GM19455 (cell line): ENCODE data around the gene CHI3L2.

ENCODE experiments used
- ATAC-seq: cut with Tn5 transposase; IDR thresholded peaks from one replicate; pipeline ENCODE4 v1.9.1; 2021; ENCODE audit not compliant: unreplicated experiment

CHI3L2 gene, protein sequence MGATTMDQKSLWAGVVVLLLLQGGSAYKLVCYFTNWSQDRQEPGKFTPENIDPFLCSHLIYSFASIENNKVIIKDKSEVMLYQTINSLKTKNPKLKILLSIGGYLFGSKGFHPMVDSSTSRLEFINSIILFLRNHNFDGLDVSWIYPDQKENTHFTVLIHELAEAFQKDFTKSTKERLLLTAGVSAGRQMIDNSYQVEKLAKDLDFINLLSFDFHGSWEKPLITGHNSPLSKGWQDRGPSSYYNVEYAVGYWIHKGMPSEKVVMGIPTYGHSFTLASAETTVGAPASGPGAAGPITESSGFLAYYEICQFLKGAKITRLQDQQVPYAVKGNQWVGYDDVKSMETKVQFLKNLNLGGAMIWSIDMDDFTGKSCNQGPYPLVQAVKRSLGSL

GRCh38 chr1:111227434-111227833, at the start of gene CHI3L2:
CHI3L2 (plus strand) TSS chr1:111227713; CDS start chr1:111227730, 17 bp downstream.
- ATAC-seq = no peak

DNA sequence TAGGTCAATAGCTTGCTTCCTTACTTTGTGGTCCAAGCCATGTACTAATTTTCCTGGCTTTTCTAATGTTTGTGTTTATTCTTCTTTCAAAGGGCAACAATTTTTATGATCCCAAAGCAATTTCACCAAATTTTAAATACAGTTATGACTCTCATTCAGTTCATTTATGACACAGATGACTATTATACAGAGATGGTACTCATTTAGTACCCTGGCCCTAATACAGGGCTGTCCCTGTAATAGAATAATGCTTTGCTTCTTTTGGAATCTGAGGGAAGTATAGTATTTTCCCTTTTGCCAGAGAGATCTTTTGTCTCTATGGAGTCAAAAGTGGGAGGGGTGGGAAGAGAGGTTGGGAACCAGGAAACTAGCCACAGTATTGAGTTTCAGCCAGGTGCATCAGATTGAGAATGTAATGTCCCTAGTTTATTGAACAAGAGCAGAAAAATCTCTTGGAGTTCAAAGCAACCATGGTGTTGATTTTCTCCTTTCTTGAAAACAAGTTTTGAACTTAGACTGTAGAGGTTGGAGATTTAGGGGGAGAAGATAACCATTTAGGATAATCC, 47.5 kb upstream of the CHI3L2 start:
- no peak for ATAC-seq

DNA sequence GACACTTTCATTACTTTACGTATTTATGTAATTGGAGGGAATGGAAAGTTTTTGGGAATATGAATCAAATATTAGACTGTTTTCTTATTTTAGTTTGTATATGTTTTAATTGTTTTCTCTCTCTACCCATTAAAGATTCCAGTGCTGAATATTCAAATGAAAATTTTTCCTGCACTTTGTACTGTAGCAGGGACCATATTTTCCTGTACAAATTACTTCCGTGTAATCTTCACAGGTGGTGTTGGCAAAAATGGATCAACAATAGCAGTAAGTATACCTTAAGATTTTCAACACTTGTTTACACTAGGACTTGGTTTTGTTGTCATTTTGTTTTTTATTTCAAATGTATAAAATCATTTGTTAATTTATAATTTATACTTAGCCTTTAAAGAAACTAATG, 45.5 kb upstream of the CHI3L2 start:
- no peak for ATAC-seq

DNA sequence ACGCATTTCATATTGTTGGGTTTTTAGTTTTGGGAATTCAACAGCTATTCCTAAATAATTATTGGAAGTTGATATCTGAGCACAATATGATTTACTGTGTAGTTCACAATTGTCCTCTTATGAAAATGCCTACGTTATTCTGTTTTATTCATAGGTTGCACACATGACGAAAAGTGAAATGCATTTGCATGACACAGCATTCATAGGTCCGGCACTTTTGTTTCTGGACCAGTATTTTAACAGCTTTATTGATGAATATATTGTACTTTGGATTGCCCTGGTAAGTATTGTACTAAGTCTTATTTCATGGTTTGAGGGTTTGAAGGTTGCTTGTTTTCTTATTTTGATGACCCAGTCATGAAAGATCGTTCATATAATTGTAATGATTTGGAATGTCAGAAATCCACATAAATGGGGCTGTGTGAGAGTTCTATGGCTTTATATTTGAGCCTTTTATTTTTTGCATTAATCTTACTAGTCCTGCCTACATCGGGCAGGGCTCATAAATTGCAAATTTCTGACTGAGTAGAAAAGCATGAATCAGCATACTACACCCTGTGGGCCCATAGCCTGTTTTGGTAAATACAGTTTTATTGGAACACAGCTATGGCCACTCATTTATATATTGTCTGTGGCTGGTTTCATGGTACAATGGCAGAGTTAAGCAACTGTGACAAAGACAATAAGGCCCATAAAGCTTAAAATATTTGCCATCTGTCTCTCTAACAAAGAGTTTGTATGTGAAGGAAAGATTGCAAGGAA, 44.0 kb upstream of the CHI3L2 start:
- ATAC-seq = no peak

DNA sequence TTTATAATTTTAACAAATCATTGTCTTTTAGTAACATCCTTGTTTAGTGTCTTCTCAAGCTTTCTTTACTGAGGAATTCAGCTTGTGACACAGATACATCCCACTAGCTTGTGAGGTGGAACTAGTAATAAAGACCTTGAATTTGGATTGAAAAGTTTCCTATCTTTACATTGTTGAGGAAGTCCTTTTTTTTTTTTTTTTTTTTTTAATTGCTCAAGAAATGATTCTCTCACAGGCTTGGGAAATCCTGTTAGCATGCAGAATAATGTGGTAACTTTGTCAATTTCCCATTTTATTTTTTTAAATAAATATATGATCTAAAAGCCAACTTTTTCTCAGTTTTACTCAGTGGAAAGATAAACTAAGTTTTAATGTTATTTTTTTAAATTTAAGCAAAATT, 42.9 kb upstream of the CHI3L2 start:
- no peak for ATAC-seq

- no peak for ATAC-seq
Observed at GRCh38 chr1:111190931-111191451, 36.5 kb upstream of the CHI3L2 start.

GRCh38 chr1:111191496-111191895, 36.0 kb upstream of the CHI3L2 start:
- ATAC-seq = no peak

DNA sequence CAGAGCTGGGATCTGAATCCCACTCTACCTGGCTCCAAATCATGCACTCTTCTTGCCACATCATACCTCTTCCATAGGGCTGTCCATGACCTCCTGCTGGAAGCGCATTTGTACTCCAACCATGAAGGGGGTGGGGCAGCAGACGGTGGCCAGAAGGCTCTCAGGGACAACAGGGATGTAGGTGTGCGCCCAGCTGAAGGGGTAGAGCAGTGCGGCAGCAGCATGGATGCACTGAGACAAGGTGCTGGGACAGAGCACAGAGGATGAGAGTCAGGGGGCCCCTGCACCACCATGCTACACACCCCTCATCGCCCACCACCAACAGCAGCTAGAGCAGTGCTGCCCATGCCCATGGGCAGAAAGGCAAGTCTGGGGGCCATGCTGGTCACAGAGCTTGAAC, 35.4 kb upstream of the CHI3L2 start:
- ATAC-seq = no peak

DNA sequence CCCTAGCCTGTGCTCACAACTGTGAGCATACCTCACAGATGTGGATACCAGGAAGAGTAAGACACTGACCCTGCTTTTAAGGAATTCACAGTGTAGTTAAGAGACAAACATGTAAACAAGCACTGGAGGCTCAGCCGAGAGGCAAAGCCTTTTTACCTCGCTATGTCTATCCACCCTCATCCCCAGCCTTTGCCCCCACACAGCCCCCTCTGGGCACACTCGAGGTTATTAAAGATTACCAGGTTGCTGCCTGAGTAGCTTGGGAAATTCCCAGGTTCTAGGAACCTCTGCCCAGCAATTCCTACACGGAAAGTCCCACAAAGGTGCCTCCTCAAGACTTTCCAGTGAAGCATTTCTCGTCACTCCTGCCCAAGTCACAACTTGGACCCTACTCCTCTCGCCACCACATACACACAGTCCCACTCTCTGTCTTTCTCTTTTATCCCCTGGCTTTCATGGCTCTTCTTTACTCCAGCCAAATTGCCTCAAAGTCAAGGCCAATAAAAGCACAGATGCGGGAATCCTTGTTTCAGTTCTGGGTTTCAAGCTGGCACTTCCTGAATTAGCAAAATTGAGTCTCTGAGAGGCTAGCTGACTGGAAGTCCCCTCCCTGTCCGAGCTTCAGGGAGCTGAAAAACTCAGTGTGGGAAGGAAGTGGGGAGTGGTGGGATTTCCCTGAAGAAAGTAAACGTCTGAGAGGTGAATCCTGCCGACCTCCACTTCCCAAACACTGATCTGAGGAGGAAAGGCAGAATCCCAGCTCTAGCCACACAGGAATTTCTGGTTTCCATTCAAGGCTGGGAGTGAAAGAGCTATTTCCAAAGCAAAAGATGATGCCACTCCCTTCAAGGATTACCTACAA, 34.6 kb upstream of the CHI3L2 start:
- ATAC-seq = no peak

DNA sequence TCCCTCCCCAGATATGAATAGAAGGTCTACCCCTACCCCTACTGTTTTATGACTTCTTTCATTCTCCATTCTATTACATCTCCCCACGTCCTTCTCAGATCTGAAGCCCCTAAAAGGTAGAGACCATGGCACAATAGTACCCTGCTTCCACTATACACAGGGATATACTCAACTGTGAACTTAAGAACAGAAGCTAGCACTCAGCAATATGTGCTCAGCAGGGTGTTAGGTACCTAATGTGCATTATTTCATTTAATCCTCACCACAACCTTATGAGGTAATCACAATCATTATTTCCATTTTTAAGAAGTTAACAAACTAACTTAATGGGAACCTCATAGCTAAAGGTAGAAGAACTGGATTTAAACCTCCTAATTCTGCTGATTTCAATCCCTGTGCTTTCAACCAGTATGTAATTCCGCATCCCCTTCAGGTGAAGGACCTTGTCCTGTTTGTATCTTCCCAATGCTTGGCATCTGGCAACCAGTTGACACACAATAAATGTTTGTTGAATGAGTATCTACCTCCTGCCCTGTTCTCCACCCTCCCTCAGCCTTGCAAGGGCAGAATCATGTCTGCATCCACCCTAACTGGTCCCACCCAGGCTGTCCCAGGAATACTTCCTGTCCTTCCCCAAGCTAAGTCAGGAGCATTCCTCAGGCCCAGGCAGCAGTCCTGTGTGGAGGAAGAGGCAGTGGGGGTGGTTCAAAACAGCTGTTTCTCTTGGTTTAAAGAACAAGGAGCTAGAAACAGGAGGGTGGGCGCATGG, 33.6 kb upstream of the CHI3L2 start:
- no peak for ATAC-seq

DNA sequence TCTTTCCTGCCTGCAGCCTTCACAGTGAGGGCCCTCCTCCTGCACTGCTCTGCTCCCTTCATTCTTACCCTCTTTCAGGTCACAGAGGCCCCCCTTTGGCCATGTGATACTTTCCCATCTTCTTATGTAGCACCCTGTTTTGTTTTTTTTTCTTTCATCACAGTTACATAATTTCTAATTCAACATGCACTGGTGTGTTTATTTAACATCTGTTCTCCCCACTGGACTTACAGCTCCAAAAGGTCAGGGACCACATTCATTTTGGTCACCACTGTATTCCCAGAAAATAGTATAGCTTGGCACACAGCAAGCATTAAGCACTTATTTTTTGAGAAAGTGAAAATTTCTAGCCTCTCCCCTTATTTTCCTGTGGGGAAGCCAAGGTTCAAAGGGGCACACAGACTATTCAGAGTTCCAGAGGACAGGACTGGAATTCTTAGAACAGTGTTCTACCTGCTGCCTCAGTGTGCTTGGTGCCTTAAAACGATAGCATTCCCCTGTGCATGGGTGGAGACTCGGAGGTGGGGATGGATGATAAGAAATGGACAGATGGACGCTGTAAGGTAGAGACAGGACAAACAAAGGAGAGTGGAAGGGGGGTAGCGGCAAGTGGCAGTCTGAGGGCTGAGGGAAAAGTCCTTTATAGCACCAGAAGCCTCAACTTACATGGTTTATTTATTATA, 32.4 kb upstream of the CHI3L2 start:
- no peak for ATAC-seq

DNA sequence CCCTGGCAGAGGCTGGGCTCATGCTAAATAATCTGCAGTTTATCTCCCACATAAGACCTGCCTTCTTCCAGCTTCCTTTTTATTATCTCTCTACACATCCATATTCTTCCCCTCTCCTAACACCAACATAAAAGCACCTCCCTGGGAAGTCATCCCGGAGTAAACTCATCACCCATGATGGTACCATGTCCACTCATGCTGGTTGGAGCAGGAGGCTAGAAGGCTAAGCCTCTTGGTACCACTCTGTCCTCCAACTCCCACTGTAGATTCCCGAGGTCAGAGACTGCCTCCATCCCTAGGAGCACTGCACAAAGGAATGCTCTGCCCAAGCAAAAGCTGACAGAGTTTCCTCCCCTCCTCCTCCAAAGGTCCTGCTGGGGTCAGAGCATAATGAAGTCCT, 31.3 kb upstream of the CHI3L2 start:
- ATAC-seq = no peak

DNA sequence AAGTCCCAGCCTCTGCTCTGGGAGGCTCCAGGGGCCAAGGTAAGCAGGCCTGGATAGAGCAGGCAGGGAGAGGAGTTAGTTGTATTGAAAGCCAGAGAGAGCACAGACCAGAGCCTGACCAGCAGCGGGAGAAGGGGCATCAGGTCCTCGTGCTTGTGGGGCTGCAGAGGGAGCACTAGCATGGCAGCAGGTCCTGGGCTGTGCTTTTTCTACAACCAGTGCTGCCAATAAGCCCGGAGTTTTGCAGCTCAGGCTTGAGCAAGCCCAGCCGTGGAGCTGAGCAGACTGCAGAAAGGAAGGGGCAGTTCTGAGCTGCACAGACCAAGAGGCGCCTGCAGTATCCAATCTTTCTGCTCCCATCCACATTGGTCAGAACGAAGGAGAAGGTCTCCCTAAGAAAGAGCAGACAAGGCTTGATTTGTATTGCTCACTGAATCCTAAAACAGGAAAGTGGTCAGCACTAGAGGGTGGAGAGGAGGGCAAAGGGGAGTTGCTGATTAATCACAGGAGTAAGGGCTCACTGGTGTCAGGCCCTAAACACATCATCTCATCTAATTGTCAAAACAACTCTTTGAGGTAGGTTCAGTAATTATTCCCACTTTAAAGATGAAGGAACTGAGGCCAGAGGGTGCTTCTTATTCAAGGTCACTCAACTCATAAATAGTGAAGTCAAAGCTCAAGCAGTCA, 29.8 kb upstream of the CHI3L2 start:
- no peak for ATAC-seq

DNA sequence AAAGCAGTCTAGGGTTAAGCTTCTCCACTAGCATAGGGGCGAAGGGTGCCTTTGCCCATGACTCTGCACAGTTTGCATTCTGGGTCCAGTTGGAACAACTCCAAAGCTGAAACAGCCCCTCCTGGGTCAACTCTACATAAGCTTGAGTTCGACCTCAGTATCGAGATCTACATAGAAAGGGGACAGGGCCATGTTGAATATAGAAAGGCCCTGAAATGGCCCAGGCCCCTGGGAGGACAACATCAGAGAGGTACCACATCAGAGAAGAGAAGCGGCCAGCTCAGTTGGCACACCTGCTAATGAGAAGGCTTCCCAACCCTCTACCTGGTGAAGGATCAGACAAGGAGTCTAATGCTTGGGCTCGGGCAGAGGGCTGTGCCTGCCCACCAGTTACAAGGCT, 28.7 kb upstream of the CHI3L2 start:
- no peak for ATAC-seq

- ATAC-seq = no peak
Observed at GRCh38 chr1:111199329-111199728, 28.2 kb upstream of the CHI3L2 start.

- no peak for ATAC-seq
Observed at GRCh38 chr1:111199881-111200801, 27.4 kb upstream of the CHI3L2 start, which contains the start of gene DENND2D. DENND2D (minus strand) TSS chr1:111200646; CDS start chr1:111200459, 187 bp downstream.

- ATAC-seq = no peak
Observed at GRCh38 chr1:111200802-111201161, 26.7 kb upstream of the CHI3L2 start.
